Measurements from ENCODE around the gene GPC6.

Gene GPC6

DNA sequence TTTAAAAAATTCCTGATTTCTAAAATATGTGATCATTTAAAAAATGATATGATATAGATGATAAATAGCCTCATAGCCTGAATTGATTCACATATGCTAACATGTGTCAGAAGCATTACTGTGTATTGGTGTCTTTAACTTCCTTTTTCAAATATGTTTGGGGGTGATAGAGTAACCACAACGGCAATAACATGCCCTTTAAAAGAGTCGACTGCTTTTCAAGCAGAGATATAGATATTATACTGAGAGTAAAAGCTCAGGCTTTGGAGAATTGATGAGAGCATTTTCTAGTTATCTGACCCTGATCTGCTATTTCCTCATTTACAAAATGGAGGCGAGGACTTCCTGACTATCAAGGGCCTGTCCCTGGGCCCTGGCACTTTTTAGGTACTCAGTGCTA is 992.3 kb downstream of the GPC6 start:
- no peak for TF ChIP-seq GATA3 (IDR thresholded peaks at IDR 0.05; ENCODE audit: low read depth, low read length)
- TF ChIP-seq GATA2 (IDR thresholded peaks at IDR 0.05; ENCODE audit: low read depth, low read length) = no peak

DNA sequence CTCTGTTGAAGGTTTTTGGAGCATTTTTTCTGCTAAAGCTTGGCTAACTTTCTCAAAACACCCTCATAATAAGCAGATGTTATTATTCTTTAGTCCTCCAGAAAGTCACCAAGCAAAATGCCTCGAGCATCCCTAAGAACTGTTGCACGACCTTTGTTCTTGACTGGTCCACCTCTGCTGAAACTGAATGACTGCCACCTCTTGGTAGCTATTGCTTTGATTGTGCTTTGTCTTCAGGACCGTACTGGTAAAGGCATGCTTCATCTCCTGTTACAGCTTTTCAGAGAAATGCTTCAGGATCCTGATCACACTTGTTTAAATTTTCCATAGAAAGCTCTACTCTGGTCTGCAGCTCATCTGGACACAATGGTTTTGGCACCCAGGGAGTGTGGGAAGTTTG is 998.1 kb downstream of the GPC6 start:
- no peak for TF ChIP-seq GATA3 (IDR thresholded peaks at IDR 0.05; ENCODE audit: low read depth, low read length)
- no peak for TF ChIP-seq GATA2 (IDR thresholded peaks at IDR 0.05; ENCODE audit: low read depth, low read length)

DNA sequence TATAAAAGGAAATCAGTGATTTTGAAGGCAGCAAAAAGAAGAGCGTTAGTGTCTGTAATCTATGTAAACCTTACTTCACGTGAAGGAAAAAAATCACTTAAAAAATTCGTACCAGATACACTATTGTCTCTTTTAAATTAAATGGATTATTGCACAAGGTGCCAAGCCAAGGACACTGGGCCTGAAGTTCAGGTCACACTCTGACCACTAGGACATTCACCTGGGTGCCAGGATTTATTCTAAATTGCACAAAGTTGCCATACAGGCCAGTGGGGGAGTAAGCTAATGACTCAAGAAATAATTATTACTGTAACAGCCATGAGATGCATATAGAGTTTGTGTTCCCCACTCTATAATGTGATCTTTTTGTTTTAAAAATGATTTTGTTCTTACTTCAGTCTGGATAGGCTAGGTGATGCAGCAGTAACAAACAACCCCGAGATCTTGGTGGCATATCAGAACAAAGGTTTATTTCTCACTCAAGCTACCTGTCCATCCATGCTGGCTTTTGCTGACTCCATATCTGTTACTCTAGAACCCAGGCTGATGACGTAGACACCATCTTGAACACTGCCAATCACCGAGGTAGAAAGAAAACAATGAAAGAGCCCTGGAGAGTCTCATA is 1000.8 kb downstream of the GPC6 start:
- TF ChIP-seq GATA3 (IDR thresholded peaks at IDR 0.05; ENCODE audit: low read depth, low read length) (no peak), GATA2 (IDR thresholded peaks at IDR 0.05; ENCODE audit: low read depth, low read length) (no peak)

DNA sequence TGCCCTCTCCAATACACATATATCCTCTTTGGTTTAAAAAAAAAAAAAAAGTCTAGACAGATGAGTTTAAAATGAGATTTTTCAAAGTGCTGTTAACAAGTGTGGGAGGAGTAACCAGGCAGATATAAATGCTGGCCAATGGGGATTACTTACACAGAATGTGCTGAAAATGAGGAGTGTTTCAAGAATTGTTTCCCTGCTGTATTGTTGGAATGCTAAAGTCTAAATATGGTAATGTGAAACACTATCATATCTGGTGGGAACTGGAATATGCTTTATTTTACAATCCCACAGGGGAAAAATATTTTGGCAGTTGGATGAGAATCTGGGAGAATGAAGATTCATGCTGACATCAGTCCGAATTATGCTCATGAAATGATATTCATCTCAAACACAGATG is 1002.2 kb downstream of the GPC6 start:
- no peak for TF ChIP-seq GATA2 (IDR thresholded peaks at IDR 0.05; ENCODE audit: low read depth, low read length)
- TF ChIP-seq GATA3 (IDR thresholded peaks at IDR 0.05; ENCODE audit: low read depth, low read length) = no peak

DNA sequence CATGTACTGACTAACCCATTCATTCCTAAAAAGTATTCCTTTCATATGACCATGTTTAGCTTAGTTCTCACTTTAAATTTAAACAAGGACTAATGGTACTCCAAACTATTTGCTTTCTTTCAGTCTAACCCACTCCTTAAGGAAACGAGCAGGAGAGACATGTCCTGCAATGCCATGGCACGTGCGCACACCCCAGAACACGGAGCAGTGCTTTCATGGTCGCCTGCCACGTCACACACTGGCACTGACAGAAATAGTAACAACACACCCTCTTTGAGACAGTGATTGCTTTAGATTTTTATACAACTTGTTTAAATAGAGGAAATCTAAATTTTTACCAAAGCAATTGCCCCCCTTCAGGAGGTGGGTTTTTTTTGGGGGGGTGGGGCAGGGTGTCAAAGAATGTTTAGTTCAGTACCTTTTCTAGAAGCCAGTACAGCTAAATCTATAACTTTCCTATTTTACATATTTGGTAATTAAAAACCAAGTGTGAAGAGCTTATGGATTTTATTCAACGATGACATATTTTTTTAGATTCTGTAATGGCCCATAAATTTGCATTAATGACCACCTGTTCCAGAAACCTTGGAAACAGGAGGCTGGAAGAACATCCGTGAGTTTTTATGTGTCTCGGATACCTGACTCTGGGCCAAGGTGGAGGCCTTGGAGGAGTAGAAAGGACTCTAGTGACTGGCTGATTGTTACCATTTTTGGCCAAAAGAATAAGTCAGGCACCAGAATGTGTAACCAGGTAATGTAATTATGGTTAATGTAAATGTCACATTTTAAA is 1005.7 kb downstream of the GPC6 start:
- no peak for TF ChIP-seq GATA2 (IDR thresholded peaks at IDR 0.05; ENCODE audit: low read depth, low read length)
- TF ChIP-seq GATA3 (IDR thresholded peaks at IDR 0.05; ENCODE audit: low read depth, low read length) = no peak

DNA sequence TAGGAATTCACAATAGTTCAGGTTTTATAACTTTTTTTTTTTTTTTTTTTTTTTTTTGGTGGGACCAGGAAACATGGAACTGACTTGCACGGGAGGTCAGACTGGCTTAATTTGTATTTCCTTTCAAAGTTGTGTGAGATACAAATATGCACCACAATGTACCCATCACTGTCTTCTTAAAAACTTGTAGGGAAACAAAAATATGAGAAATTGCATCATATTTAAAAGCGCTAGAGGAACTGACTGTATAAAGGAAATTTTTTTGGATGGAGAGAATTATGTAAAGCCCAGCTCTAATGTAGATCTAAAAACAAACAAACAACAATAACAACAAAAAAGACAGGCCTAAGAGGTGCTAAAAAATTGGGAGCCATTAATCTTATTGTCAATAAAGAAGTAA is 1006.3 kb downstream of the GPC6 start:
- TF ChIP-seq GATA3 (IDR thresholded peaks at IDR 0.05; ENCODE audit: low read depth, low read length) (no peak), GATA2 (IDR thresholded peaks at IDR 0.05; ENCODE audit: low read depth, low read length) (no peak)

DNA sequence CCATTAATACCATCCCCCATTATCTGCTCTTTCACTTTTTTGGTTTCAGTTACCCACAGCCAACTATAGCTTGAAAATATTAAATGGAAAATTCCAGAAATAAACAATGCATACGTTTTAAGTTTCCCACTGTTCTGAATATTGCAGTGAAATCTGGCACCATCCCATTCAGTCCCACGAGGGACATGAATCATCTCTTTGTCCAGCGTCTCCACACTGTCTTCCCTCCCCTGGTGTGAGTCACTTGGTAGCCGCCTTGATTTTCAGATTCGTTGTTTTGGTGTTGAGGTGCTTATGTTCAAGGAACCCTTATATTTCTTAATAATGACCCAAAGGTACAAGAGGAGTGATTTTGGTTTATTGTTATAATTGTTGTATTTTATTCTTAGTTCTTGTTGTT is 1006.8 kb downstream of the GPC6 start:
- TF ChIP-seq GATA3 (IDR thresholded peaks at IDR 0.05; ENCODE audit: low read depth, low read length) = no peak
- TF ChIP-seq GATA2 (IDR thresholded peaks at IDR 0.05; ENCODE audit: low read depth, low read length) = no peak

DNA sequence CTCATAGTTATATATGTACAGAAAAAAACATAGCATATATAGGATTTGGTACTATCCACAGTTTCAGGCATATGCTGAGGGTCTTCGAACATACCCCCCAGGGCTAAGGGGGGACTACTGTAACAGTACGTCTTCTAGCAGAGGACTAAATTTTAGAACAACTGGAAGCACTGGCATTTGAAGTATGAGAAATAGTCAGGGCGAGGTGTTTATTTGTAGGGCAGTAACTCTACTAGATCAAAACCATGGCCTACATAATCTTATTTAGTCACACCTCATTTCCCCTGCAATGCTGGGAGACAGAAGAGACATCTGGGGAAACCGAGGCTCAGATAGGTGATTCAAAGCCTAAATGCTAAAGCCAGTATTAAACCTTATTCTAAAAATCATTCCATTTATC is 1007.2 kb downstream of the GPC6 start:
- TF ChIP-seq GATA3 (IDR thresholded peaks at IDR 0.05; ENCODE audit: low read depth, low read length) = no peak
- TF ChIP-seq GATA2 (IDR thresholded peaks at IDR 0.05; ENCODE audit: low read depth, low read length) = no peak

DNA sequence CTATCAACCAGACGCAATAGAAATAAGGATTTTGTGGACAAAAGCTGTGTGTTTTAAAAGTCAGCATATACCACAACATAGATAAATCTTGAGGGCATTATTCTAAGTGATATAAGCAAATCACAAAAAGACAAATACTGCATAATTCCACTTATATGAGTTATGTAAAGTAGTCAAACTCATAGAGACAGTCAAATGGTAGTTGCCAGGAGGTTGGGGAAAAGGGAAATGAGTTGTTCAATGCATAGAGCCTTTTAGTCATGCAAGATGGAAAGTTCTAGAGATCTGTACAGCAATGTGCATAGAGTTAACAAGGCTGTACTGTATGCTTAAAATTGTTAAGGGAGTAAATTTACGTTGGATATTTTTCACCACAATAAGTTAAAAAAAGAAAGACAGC is 1008.1 kb downstream of the GPC6 start:
- TF ChIP-seq GATA3 (IDR thresholded peaks at IDR 0.05; ENCODE audit: low read depth, low read length) (no peak), GATA2 (IDR thresholded peaks at IDR 0.05; ENCODE audit: low read depth, low read length) (no peak)

DNA sequence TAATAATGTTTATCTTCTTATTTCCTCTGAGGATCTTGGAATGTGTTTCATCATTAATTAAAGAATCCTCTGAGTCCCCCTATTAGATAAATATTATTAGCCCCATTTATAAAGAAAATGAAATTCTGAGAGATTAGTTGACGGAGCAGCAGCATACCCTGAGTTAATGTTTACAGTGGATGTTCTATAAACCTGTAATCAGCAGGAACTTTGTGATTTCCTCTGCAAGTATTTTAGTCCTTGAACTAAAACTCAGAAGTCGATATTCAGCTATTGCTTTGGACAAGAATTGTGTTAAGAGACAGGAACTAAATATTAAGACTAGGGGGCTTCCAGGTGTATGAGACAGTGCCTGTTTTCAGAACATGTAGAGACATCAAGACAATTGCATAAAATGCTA is 1009.5 kb downstream of the GPC6 start:
- TF ChIP-seq GATA2 (IDR thresholded peaks at IDR 0.05; ENCODE audit: low read depth, low read length) (no peak), GATA3 (IDR thresholded peaks at IDR 0.05; ENCODE audit: low read depth, low read length) (no peak)

DNA sequence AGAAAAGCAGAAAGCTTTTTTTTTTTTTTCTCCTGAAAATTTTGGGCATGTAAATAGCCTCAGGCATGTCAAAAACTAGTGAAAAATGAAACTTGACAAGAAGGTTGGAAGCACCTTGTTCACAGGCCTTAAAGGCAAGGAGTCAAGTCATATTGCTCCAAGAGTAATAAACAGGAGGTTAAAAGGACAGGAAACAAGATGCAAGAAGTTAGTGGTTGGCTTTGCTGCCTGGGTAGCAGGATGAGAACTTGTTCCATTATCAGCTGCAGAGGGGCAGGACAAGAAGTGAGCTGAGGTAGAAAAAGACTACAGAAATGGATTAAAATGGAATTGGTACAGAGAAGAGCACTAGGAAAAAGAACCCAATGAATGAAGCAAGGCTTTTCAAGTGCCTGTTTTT is 1010.3 kb downstream of the GPC6 start:
- TF ChIP-seq GATA3 (IDR thresholded peaks at IDR 0.05; ENCODE audit: low read depth, low read length) (no peak), GATA2 (IDR thresholded peaks at IDR 0.05; ENCODE audit: low read depth, low read length) (no peak)

DNA sequence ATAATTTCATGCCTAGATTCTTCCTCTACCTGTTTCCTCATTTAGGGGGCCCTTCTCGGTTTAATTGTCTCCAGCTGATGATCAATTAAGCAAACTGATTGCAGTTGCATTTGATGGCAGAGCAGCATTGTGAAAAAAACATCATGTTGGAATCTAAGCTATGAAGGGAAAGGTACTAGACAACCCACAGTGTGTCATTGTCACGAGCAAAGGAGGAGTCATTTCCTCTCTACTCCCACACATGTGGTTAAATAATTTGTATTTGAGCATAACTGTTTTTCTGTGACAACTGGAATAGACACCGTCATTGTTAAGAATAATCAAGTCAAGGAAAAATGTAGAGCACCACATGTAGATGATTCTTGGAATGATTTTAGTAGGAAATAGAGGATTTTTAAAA is 1012.5 kb downstream of the GPC6 start:
- TF ChIP-seq GATA2 (IDR thresholded peaks at IDR 0.05; ENCODE audit: low read depth, low read length) = no peak
- TF ChIP-seq GATA3 (IDR thresholded peaks at IDR 0.05; ENCODE audit: low read depth, low read length) = no peak

DNA sequence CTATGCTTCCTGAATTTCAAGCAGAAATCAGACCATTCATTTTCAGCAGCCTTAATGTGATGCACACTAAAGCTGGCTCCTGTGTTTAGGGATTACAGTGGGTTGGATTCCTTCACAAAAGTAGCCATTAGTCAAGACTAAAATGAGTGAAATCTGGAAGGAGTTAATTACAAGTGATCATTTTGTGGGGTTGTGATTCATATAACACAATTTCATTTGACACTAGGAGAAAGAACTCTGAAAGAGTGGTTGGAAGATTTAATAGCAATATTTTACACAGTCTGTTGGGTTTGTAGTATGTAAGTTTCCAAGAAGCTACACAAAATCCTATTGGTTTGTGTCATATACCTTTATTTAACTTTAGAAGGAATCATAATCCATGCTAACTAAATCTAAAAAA is 1015.9 kb downstream of the GPC6 start:
- TF ChIP-seq GATA2 (IDR thresholded peaks at IDR 0.05; ENCODE audit: low read depth, low read length) (no peak), GATA3 (IDR thresholded peaks at IDR 0.05; ENCODE audit: low read depth, low read length) (no peak)

DNA sequence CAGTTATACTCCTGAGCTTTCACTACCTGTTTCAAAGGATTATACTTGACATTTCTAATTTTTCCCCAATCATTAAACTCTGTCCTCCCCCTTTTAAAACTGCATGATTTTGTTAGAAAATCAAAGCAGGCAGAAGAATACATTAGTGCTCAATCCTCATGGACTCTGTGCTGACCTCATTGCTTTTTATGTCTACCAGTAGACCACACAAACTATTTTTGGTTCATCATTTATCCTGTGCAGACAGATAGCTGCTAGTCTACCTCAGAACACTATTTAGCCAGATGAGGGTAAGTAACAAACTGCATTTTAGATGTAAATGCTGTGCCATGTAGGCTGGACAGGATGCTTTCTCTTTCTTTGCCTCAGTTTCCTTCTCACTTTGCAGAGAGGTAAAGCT is 1016.9 kb downstream of the GPC6 start:
- TF ChIP-seq GATA3 (IDR thresholded peaks at IDR 0.05; ENCODE audit: low read depth, low read length) (no peak), GATA2 (IDR thresholded peaks at IDR 0.05; ENCODE audit: low read depth, low read length) (no peak)

DNA sequence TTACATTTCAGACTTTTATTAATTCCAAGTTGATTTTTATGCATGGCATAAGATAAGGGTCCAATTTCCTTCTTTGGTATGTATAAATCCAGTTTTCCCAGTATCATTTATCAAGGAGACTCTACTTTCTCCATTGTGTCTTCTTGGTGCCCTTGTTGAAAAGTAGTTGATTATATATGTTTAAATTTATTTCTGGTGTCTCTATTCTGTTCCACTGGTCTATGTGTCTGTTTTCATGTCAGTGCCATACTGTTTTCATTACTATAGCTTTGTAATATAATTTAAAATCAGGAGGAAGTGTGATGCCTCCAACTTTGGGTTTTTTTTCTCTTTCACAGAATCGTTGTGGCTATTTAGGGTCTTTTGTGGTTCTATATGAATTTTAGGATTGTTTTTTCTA is 1019.9 kb downstream of the GPC6 start:
- TF ChIP-seq GATA2 (IDR thresholded peaks at IDR 0.05; ENCODE audit: low read depth, low read length) (no peak), GATA3 (IDR thresholded peaks at IDR 0.05; ENCODE audit: low read depth, low read length) (no peak)

Data from SH-SY5Y (cell line).